Stimulated activated CD8-positive, alpha-beta memory T cell treated with anti-CD3 and anti-CD28 coated beads, Interleukin-4, amount 100 ng/mL, for 48 hours (primary cell): ENCODE measurements around the gene SLC39A1.
"Not testable (repeated sequence)": the region's sequence is repeated elsewhere in the genome, so short reads cannot be mapped to it uniquely, and the experiment has no call there.

Experiments
- DNase-seq: peaks from one replicate; pipeline ENCODE4 v3.0.0-alpha.2; 2020

Gene SLC39A1, protein sequence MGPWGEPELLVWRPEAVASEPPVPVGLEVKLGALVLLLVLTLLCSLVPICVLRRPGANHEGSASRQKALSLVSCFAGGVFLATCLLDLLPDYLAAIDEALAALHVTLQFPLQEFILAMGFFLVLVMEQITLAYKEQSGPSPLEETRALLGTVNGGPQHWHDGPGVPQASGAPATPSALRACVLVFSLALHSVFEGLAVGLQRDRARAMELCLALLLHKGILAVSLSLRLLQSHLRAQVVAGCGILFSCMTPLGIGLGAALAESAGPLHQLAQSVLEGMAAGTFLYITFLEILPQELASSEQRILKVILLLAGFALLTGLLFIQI

DNA sequence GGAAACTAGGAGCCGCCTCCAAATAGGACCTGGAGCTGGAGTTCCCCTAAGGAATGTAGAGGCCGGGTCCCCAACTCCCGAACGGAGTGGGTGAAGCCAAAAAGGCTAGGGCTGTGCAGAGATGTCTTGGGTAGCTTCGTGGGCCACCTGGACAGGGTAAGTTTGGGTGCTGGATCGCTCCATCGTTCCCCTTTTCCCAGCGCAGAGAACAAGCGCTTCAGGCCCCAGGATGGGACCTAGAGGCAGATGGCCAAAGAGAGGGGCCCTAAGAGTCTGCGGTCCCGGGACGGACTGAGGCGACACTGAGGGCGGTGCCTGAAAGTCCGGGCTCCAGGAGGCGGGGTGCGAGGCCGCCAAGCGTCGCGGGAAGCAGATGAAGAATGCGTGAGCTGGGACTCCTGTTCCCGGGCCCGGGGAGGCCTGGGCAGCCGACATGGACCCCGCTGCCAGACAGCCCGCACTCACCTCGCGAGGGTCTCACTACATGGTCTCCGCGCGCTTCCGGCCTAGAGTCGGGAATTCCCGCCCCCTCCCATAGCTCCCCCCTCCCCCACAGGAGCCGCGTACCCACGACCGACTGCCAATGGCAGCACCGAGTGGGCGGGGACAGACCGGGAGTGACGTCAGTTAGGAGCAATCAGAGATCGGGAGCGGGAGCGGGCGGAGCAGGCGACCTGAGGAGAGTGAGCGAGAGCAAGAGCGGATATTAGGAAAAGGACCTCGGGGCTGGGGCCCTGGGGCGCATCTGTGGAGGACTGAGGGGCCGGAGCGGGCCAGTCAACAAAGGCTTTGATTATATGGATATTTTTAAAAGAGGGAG is at the start of gene SLC39A1:
Gene SLC39A1, minus strand, starts transcription at position 508 of the 820 bp plus-strand sequence. CDS start 822 bp downstream, outside the sequence.
- DNase-seq = peak; percentile 98

DNA sequence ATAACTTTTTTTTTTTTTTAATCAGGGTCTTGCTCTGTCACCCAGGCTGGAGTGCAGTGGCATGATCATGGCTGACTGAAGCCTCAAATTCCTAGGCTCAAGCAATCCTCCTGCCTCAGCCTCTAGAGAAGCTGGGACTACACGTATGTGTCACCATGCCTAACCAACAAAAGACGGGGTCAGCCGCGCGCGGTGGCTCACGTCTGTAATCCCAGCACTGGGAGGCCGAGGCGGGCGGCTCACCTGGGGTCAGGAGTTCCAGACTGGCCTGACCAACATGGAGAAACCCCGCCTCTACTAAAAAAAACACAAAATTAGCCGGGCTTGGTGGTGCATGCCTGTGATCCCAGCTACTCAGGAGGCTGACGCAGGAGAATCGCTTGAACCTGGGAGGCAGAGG is 49.2 kb upstream of the SLC39A1 start:
- DNase-seq = not testable (repeated sequence)

DNA sequence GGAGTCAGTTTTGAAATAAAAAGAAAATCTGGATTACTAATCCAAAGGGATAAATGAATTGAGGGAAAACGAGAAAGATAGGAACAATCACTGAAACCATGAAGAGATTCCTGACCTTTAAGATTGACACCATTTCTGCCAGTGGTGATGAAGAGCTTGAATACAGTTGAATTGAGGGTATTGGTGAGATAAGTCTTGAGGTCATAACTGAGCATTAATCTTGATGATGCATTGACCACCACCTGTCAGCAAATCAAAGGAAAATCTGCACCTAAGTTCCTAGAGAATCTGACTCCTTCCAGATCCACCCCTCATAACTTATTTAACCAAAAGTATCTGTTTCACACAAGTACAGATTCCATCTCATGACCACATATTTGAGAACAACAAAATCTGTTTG is 48.8 kb upstream of the SLC39A1 start:
- no peak for DNase-seq

DNA sequence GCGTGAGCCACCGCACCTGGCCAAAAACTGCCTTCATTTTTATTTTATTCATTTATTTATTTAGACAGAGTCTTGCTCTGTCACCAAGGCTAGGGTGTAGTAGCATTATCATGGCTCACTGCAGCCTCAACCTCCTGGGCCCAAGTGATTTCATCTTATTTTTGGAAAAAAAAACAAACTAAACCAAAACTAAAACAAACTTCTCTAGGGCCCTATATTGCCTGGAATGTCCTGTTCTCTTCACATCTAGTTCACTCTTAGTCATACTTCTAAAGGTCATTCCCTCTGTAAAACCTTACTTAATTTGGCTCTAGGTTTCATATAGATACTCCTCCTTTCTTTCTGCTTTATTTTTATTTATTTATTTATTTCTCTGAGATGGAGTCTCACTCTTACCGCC is 42.8 kb upstream of the SLC39A1 start:
- DNase-seq = no peak

DNA sequence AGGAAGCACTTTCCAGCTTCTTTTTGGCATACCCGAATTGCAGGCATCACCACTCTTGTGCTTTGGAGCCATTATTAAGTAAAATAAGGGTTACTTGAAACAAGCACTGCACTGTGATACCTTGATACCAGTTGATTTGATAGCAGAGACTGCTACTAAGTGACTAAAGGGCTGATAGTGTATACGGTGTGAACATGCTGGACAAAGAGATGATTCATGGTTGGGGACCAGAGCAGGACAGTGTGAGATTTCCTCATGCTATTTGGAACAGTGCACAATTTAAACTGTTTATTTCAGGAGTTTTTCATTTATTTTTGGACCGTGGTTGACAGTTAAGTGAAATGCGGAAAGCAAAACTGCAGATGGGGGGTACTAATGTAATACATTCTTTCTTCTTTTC is 37.1 kb upstream of the SLC39A1 start:
- DNase-seq = no peak

DNA sequence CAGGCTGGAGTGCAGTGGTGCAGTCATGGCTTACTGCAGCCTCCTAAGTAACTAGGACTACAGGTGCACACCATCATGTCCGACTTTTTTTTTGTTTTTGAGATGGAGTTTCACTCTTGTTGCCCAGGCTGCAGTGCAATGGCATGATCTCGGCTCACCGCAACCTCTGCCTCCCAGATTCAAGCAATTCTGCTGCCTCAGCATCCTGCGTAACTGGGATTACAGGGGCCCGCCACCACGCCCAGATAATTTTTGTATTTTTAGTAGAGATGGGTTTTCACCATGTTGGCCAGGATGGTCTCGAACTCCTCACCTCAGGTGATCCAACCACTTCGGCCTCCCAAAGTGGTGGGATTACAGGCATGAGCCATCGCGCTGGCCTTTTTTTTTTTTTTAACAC is 33.5 kb upstream of the SLC39A1 start:
- not testable (repeated sequence) for DNase-seq

- no peak for DNase-seq
Observed at GRCh38 chr1:153995640-153996039, 32.3 kb upstream of the SLC39A1 start.

GRCh38 chr1:153995202-153995601 is 31.9 kb upstream of the SLC39A1 start:
- DNase-seq = no peak

DNA sequence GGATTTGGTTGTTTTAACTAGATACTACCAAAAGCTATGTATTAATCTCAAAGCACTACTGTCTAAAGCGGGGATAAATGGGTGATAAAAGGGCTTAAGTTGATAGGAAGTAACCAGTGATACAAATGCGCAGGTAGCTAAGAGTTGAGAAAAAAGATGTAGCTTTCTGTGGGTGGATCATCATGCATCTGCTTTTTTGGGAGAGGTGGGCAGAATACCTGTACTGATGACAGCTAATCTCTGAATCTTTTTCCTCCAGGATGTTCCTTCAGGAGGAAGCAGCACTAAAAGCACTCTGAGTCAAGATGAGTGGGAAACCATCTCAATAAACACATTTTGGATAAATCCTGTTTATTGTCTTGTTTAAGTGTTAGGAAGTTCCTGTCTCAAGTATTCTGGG is 28.5 kb upstream of the SLC39A1 start:
- no peak for DNase-seq

DNA sequence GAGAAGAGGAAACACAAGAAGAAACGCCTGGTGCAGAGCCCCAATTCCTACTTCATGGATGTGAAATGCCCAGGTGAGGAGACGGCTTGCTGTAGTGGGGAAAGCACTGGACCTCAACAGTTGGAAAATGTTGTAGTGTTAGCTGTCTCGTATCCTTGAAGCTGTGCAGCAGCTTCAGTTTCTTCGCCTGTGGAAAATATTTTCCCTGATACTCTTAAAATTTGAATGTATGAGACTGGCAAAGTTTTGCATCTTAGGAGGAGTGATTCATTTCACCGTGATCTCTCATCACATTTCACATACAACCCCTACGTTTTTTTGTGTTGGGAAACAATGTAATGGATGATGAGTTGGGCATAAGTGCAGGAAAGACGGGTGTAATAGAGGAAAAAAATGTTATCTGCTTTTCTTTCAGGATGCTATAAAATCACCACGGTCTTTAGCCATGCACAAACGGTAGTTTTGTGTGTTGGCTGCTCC is 27.9 kb upstream of the SLC39A1 start:
- DNase-seq = no peak

DNA sequence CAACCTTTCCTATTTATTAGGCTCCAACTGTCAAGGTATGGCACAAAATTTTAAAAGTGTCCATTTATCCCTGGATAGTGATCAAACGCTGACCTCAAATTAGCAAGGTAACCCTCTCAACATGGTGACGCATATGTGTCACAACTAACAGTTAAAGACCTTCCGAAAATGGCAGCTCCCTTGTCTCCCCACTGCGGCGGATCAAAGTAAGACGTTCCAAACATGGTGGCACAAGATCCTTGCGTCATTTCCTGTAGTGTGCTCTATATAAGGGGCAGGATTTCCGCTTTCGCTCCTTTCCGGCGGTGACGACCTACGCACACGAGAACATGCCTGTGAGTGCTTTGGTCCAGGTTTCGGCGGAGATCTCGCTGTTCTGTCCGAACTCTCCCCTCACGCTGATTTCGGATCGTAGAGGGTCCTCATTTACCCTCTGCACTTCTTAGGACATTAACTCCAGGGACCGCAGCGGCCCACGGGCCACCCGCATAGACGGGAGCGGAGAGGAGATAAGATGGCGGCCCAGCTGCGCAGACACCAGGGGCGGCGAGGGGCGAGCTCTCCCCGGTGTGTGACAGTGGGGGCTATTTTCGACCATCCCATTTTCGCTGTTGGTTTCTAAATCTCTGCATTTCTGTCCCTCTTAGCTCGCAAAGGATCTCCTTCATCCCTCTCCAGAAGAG is 27.3 kb upstream of the SLC39A1 start, which contains the start of gene RPS27:
Gene RPS27, plus strand, starts transcription at position 295 of the 683 bp plus-strand sequence. Its CDS starts 35 bp downstream, at position 330.
- DNase-seq = peak; percentile 85

GRCh38 chr1:153987621-153988020 is 24.3 kb upstream of the SLC39A1 start:
- DNase-seq = no peak

DNA sequence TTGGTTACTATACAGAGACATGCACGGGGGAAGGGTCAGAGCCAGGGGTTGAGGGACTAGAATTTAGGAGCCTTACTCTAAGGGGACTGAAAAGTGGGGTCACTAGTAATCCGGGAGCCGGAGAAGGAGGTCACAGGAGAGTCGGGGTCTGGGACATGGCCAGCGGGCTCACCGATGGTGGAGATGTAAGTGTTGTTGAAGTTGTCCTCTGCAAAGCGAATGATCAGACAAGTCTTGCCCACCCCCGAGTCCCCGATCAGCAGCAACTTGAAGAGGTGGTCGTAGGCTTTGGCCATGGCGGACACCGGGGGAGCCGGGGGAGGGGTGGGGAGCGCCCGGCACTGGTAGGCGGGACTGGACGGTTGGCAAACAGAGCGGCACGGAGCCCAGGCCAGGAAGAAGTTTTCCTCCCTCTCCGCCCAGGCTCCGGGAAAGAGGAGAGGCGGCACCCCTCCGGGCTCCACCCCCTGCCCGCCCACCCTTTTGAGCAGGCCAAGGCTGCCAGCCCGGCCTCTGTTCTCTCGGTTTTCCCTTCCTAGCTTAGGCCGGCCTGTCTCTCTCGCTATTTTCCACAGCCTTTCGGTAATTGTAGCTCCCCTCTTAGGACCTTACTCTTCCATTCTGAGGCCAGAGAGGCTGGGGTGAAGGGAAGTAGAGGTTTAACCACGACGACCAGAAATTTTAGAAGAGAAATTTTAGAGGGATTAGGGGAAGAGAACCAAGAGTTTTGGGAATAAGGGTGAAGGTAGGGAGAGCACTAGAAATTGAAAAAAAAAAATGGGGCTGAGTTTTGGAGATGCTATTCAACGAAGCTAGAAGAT is 22.8 kb upstream of the SLC39A1 start, which contains the start of gene RAB13:
Gene RAB13, minus strand, starts transcription at position 399 of the 821 bp plus-strand sequence. Its CDS starts 103 bp downstream, at position 296.
- DNase-seq = peak; percentile 52

DNA sequence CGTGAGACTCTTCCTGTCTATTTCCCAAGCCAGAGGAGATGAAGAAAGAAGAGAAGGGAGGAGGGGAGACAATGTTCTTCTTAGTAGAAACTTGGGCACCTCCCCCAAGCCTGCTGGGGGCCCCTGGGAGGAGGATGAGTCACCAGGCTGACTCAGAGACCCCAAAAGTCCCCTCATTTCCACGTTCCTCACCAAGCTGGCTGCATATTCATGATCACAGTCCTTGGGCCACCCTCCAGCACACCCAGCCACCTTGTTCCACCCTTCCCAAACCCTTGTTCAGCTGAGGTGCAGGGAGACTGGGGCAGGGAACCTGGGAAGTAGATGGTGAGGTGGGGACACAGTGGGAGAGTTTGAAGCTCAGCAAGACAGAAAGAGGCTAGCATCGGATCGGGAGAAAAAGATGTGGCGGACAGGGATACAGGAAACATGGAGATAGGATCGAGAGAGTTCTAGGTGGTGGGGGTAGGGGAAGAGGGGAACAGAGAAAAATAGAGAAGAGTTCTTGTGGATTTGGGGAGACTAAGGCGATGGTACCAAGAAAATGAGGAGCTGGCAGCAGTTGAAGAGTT is 22.1 kb upstream of the SLC39A1 start:
- DNase-seq = peak; percentile 76

DNA sequence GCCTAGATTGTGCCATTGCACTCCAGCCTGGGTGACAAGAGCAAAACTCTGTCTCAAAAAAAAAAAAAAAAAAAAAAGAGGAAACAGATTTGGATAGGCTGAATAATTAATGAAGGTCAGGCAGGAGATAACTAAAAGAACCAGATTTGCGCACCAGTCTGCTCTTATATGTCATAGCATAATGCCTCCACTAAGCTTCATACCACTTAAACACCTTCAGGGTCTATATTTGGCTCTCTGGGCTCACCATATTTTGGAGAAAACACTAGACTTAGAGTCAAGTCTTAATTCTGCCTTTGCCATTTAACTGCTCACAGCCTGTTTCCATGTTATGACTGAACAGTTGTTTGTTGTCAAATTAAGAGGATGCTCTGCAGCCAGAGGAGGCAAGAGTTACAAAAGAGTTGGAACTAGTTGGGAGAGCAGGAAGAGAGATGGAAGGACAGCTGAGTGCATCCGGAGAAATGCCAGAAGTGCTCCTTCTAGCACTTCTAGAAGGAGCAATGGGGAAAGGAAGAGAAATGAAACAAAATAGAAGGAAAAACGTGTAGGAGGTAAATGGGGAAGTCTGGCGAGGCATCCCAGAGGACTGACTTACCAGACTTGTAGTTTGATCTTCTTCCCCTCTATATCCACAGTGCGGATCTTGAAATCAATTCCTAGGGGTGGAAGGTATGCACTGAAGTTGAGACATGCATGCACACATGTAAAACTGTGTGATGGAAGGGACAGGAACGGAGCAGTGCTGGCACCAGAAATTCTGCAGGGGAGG is 21.0 kb upstream of the SLC39A1 start:
- no peak for DNase-seq

GRCh38 chr1:153981735-153982134 is 18.4 kb upstream of the SLC39A1 start:
- DNase-seq = not testable (repeated sequence)

- not testable (repeated sequence) for DNase-seq
Observed at GRCh38 chr1:153979091-153979490, 15.8 kb upstream of the SLC39A1 start.

DNA sequence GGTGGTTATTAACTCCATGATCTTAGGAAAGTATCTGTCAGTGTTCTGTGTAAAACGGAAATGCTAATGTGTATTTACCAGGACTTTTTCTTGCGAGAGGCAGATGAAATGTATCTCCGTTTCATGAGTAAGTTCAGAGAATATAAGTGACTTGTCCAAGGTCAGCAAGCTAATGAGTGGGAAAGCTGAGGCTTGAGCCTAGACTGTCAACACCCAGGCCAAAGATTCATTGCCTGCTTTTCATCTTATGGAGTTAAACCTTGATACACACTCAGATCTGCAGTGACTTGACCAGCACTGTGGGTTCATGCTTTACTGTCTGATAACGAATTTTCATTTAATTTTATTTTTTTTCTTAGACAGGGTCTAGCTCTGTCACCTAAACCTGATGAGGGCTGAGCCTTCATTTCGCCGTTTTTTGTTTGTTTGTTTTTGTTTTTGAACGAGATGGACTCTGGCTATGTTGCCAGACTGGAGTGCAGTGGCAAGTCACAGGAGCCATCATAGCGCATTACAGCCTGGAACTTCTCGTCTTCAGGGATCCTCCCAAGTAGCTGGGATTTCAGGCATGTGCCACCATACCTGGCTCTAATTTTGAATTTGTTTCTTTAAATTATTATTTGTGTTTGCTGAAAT is 15.1 kb upstream of the SLC39A1 start:
- DNase-seq = no peak

DNA sequence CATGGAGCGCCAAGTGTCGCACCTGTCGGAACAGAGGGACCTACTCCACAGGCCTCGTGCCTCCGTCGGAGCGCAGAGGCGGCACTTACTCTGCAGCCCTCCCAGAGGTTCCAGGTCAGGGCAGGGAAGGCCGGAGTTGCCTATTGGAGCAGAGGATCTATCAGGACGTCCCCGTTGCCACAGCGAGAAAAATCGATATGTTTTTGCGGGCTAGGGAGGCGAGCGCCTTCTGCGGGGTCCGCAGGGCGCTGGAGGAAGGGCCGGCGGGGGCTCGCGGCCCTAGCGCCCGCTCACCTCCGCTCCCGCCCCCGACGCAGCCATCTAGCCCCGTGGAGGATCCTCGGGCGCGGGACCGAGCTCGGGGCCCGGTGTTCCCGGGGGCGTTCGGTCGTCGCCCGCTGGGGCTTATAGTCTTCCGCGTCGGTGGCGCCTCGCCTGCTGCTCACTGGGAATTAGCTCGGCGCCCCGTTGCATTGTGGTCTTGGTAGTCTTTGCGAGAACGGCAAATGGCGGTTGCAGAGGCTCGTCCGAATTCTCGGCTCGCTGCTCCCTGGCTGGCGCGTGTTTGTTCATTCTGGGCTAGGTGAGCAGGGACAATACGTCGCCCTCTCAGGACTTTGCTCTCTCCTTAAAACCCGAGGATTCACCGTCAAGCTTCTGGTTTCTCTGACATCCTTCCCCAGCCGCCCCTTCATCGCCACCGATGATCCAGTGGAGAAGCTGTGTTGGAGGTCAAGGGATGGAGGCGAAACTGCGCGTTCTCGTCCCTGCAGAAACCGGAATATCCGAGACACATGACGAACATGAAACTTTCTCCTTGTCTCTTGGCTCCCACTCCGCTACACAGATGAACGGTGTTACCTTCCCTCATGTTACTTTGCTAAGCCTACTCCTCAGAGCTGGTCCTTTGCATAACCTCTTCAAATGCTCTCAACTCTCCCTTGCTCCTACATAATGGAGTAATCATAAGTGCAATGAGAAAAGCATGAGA is 14.2 kb upstream of the SLC39A1 start, which contains the start of gene JTB:
Gene JTB, minus strand, starts transcription at position 425 of the 991 bp plus-strand sequence. Its CDS starts 422 bp downstream, at position 3.
- DNase-seq = peak; percentile 89
